NCI-H226 (cell line): ENCODE data around the gene ITGA6.

Experiments used
- DNase-seq: peaks from one replicate; pipeline ENCODE4 v3.0.0-alpha.2; 2015

ITGA6 gene

GRCh38 chr2:172420216-172420615, 7.2 kb upstream of the ITGA6 start:
- no peak for DNase-seq

DNA sequence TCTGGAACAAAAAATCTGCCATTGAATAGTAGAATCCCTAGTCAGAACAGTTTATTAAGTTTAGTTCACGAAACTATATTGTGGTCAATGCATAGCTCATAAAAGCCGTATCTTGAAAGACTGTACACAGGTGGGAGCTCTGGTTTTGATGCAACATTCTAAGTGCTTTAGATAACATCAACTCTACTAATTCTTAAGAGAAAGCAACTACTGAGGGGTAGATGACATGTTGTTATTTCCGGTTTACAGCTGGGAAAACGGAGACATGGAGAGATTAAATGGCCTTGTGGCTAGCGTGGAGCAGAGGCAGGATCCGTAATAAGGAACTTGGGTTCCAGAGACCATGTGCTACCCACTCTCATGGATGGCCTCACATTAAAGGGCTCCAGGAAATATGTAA, 4.2 kb upstream of the ITGA6 start:
- no peak for DNase-seq

GRCh38 chr2:172425336-172425735, 2.0 kb upstream of the ITGA6 start:
- DNase-seq: no peak

DNA sequence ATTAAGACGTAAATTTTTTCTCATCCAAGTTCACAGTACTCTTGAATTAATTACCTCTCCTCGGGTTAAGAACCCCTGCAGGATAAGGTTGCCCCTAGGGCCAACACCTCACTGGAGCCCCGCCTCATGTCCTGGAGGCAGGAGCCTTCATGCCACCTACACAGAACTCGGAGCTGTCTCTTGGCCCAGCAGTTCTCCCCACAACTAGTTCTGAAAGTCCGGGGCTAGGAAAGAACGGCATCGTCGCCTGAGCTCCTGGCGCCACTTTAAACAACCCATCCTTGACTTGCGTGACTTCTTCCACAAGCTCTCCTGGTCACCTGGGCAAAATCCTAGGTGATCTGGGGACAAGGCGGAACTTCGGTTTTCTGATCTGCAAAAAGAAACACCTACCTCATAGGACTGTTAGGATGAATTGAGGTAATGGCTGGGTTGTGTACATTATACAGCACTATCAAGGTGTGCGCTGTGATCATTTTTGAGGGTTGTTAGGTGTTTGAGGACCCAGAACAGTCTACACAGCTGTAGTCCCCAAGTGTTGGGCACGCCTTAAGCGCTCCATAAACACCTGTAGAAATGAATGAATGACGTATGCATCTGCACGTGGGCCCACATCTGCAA, 641 bp upstream of the ITGA6 start:
- DNase-seq: no peak

DNA sequence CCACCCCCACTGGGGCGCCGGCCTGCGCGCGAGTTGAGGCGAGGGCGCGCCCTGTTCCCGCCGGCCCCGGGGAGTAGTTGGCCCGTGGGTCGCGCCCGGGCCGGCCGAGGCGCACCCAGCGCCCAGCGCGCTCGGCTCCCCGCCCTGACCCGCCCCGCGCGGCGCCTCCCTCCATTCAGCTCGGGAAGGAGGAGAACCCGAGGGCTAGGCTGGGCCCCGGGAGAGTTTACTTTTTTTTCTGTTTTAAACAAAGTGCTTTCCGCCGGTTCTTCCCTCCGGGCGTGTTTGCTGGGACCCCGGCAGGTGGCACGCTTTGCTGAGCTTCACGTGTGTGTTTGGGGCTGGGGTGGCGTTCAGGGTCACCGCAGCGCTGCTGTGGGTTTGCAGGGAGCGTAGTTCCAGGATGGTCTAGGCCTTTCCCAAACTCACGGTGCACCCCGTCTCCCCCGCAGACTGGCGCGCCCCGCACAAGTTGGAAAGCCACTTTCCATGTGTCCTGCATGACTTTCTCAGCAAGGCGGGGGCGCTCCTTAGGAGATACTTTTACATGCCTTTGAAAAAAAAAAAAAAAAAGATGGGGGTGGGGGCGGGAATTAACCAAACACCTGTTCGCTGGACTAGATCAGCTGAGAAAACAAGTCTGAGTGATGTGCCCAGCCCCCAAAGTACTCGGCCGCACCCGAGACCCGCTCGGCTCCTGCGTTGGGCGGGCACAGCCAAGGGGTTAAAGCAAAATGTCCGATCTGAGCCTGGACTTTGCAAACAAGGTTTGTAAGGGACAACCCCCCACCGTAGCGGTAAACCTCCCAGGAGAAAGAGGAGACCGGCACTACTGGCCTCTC, 825 bp downstream of the ITGA6 start:
- peak; percentile 13 for DNase-seq

DNA sequence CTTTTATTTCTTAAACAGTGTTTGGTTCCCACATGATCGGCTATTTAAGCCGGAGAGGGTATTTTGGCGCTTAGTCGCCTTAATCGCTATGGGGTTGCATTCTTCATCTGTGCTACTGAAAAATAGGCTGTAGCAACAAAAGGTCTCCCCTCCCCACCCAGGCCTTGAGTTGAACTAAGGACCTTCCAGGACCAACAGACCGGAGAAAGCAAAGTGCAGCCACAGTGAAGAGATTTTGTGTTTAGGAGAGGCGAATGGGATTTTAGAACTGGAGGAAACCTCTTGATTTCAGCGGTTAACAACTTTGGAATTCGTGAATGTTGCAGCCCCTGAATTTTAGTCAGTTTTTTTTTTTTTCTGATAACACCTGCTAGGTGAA, 1.4 kb downstream of the ITGA6 start:
- no peak for DNase-seq

DNA sequence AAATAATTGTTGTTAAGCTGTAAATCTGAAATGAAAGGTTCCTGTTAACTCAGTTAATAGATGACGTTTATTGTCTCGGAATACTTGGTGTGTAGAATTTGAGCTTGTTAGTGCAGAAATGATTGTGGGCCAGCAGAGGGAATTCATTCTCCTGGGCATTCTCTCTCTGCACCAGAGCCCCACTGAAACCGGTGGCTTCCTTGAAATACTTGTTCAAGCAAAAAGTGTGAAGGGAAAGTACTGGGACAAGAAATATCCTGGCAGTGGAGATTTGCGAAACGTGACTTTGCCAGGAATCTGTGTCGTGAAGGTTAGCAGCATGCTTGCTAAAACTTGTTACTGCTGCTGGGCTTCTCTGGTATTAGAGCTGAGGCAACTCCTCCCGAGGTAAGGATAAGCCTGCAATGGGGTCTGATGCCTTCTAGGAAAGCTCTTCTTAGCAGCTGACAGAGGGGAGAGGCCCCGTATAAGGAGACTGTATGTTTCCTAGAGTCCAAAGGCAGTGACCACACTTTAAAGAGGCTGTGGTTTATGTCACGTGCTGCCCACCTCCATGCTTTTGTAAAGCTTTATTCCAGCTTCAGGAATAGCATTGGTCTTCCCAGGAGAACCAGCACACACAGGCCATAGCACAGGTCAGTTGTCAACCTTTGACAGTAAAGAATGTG, 2.0 kb downstream of the ITGA6 start:
- DNase-seq: no peak

GRCh38 chr2:172430027-172430426, 2.6 kb downstream of the ITGA6 start:
- no peak for DNase-seq

DNA sequence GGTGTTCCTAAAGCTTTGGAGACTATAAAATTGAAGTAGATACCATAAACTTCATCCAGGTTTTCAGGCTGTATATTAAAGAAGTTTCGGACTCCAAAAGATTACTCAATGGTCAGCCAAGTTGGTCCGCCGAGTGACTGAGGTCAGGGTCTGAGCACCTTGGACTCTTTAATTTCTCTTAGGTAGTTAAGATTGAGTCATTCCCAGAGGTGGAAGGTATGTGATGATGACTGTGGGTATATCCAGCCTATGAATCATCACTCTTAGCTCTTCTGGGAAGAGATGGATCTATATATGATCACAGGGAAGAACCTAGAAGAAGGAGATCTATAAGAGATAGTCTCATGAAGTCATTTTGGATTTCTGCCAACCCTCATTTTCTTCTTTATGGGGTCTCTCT, 3.3 kb downstream of the ITGA6 start:
- DNase-seq: peak; percentile 49

DNA sequence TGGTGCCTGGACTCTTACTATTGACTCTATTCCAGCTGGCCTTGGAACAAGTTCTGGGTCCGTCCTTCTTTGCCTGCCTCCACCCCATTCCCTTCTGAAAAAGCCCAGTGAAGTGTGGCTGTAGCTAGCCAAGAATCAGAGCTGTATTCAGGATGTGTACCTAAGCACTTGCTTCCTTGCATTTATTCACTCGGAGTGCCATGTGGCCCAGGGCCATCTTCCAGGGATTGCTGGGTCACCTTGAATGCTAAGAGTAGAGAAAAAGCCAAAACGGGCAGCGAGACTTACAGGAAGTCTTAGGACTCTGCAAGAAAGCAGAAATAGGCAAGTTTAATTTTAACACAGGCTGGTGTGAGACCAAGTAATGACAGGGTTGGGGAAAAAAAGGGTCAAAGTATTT, 4.1 kb downstream of the ITGA6 start:
- no peak for DNase-seq

- no peak for DNase-seq
Measured at GRCh38 chr2:172431993-172432392, 4.6 kb downstream of the ITGA6 start.

DNA sequence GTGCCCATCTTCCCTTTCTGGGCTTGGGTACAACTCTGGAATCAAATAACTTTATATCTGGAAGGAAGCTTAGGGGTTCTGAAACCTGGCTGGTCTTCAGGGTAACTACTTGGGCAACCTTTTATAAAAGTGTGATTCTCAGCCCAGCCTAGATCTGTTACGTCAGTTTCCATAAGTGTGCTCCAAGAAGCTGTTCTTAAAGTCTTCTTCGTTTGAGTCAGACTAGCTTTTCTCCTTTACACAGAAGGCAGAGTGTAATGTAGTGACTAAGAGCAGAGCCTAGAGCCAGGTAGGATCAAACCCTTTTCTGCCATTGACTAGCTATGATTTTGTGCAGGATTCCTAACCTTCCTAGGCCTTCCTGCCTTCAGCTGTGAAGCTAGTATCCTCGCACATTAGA, 5.8 kb downstream of the ITGA6 start:
- DNase-seq: no peak

DNA sequence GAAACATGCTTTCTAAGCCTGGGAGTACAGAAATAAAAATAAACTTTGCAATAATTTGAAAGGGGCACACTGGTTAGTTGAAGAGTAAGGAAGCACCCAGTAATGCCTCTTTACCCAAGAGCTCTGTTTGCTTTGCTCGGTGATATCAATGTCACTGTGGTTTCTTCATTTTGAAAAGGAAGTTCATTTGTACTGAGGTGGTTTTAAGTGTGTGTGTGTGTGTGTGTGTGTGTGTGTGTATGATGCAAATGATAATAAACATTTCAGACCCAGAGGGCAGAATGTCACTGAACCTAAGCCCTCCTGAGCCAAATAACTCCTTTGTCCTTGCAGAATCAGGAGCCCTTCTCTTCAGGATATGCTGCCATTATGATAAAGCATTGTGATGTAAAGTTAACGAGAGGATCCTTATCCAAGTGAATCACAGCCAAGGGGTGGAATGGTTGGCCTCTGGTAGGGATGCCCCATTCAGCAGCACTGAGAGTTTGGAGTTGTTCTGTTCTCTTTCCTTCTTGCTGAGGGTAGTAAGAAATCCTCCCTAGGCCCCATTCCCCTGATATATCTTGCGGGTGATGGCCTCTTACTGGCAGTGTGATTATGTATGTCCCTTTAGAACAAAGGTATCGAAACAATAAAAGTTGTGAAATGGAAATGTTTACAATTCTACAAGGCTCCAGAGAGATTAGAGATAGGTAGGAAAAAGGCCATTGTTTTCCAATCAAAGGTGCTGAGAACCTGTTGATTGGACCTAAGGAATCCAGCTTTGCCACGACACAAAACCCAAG, 7.6 kb downstream of the ITGA6 start:
- no peak for DNase-seq

- no peak for DNase-seq
Measured at GRCh38 chr2:172435606-172435911, 8.2 kb downstream of the ITGA6 start.

DNA sequence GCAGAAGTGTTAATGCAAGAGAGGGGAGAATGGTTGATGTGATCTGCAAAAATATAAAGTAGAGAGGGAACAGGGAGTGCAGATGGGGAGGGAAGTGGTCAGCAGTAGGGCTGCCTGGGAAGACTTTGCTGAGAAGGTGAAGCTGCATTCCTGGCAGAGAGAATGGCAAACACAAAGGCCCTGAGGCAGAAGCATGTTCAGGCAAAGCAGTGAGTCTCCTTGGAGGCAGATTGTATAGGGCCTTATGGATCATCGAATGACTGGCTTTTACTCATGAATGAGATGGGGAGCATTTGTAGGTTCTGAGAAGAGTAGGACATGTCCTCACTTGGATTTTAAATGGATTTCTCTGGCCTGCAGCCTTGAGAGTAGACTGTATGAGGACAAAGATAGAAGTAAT, 9.5 kb downstream of the ITGA6 start:
- peak; percentile 38 for DNase-seq

DNA sequence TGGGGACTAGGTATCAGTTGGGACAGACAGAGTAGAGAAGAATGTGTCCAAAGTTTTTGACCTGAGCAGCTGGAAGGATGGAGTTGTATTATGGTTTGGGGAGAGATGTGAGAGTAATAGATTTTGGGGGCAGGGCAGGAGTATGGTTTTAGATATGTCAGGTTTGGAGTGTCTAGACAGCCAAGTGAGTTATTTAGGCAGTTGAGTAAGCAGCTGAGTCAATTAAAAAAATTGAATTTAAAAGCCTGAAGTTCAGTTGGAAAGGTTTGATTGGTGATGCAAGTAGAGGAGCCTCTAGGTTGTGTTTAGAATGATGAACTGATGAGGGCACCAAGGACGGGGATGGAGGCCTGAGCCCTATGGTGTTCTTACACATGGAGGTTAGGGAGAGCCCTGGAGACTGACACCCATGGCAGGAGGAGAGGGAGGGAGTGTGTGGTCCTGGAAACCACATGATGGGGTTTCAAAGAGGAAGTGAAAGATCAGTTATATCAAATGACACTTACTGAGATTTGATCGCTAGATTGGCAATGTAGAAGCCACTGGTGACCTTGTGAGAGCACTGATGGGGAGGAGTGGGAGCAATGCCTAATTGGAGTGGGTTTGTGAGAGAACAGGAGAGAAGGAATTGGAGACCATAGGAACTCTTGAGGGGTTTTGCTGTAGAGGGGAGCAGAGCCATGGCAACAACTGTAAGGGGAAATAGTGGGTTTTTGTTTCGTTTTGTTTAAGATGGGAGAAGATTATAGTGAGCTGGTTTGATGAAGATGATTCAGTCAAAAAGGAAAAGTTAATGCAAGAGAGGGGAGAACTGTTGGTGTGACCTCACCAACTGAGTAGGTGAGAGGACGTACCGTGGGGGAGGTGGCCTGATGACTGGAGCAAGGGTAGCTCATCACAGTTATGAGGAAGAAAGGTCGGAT, 10.3 kb downstream of the ITGA6 start:
- DNase-seq: peak; percentile 35

DNA sequence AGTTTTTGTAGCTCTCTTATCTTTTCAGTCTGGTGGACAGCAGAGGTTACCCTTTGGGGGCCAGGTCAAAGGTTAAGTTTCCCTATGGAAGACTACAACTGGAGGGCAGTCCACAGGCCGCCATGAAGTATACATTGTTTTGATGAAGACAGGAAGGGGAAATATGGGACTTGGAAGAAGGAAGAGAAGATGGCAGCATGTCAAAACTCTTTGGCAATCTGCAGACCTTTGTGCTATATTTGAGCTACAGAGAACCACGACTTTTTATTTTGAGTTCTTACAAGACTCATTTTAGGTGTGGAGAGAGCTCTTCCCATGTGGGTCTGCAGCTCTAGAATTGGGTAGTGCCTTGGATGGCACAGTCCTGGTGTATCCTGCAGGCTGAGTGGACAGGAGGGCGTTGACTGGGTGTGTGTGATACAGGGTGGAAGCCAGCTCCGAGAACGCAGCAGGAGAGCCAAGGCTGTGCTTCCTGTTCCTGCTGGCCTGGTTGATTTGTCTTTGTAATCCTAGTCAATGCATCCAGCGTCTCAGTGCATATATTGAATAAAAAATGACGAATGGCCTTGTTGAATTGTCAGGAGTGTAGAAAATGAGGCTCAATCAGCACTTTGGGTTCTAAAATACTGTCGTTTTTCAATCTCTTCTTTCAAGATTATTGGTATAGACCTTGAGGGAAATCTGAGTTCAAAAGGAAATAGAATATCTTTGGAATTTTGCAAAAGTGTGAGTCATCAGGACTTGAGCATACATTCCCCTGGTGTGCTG, 11.5 kb downstream of the ITGA6 start:
- peak; percentile 80 for DNase-seq

GRCh38 chr2:172439509-172439860, 12.1 kb downstream of the ITGA6 start:
- no peak for DNase-seq

DNA sequence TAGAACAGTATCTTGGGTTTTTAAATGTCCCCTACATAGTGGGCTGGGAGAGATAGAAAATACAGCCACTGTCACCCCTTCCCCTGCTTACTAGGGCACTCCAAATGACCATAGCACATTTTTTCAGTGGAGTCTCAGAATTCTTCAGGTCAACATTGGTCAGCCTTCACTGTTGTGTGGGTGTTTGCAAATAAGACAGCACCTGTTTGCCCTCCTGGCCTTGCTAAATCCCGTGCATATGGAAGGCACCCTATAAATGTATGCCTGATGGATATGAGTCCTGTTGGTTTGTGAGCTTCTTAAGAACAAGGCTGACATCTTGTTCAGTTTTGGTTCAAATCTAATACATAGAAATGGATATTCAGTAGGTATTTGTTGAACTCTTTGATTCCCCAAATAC, 12.5 kb downstream of the ITGA6 start:
- no peak for DNase-seq

DNA sequence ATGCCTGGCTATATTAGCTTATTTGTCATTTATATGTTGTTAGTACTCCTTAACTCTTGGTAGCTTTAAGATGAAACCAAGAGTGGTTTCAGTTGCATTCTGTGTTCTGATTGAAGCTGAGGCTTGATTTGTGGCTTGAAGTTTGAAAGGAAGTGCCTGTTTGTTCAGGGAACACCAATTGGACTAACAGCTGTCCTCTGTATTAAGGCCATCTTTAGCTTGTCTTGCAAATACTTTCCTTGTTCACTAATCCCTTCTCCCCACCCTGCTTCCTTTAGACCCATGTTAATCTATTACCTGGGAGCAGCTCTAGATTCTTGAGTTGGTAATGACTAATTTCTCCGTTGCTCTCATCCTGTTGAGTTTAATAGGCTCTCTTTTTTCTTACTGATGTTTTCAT, 13.4 kb downstream of the ITGA6 start:
- DNase-seq: no peak

GRCh38 chr2:172442072-172442895, 14.9 kb downstream of the ITGA6 start:
- peak; percentile 100 for DNase-seq
